Measurements from ENCODE around the gene KCTD13. TPM values are rescaled to one million over a fixed set of nuclear protein-coding genes. Genes with fewer than 3 reads are reported as not detected.
A peak's percentile ranks its signal among the peaks of the same experiment; 100 is the strongest.

The KCTD13 gene
- total RNA-seq, 1 experiment from 2014 or later = 18.3 TPM

GRCh38 chr16:29922326-29922725 is 3.7 kb downstream of the KCTD13 start:
- Histone ChIP-seq H3K23me2 (ENCODE audit: insufficient read length, low read depth, low read length, poor library complexity, severe bottlenecking) (peaks cover 20% of the 10 kb centered on the region), H3K14ac (ENCODE audit: insufficient read depth, low read length) (no peak overlapping the region), H3K9me3 (ENCODE audit: control insufficient read depth, low read depth, low read length) (no peaks in the 10 kb centered on the region), H2BK15ac (ENCODE audit: low read depth, low read length) (no peak overlapping the region), H3K4me1 (ENCODE audit: insufficient read depth, low read length) (peaks cover 7% of the 10 kb centered on the region; the same call in 1 of the 2 replicates), H3K23ac (ENCODE audit: insufficient read length, low read depth, low read length) (no peak overlapping the region), H3K56ac (ENCODE audit: insufficient read length, low read depth, low read length) (no peak overlapping the region), H3T11ph (ENCODE audit: low read length) (no peak overlapping the region), H3K79me1 (ENCODE audit: insufficient read depth, low read depth, low read length, poor library complexity, severe bottlenecking) (no peaks in the 10 kb centered on the region), H3K27ac (ENCODE audit: insufficient read length, low read depth, low read length) (no peak overlapping the region), H4K5ac (ENCODE audit: insufficient read length, low read depth, low read length) (no peak overlapping the region), H4K8ac (replicated peaks; ENCODE audit: insufficient read length, low read depth, low read length) (no peak overlapping the region), H3K27me3 (ENCODE audit: insufficient read depth, low read length) (no peaks in the 10 kb centered on the region), H2BK5ac (ENCODE audit: insufficient read length, low read length) (no peak overlapping the region), H3K4me2 (ENCODE audit: insufficient read depth, insufficient read length, low read length) (no peak overlapping the region), H2BK12ac (ENCODE audit: insufficient read length, low read depth, low read length) (no peak overlapping the region), H3K9ac (ENCODE audit: extremely low read depth, insufficient read length, low read length) (no peak overlapping the region), H2AK5ac (ENCODE audit: insufficient read length, low read length) (no peak overlapping the region), H3K79me2 (ENCODE audit: insufficient read depth, low read length) (no peaks in the 10 kb centered on the region), H4K20me1 (ENCODE audit: control insufficient read depth, insufficient read depth, insufficient read length) (no peaks in the 10 kb centered on the region), H4K91ac (ENCODE audit: insufficient read length, low read depth, low read length) (no peak overlapping the region), H3K4ac (ENCODE audit: low read depth, low read length) (no peak overlapping the region), H2BK20ac (ENCODE audit: low read depth, low read length, poor library complexity, severe bottlenecking) (no peak overlapping the region), H2AFZ (ENCODE audit: low read length) (no peak overlapping the region), H3K18ac (ENCODE audit: insufficient read length, low read depth, low read length) (no peak overlapping the region), H2BK120ac (ENCODE audit: low read depth, low read length, poor library complexity, severe bottlenecking) (no peak overlapping the region)
- Mint-ChIP-seq H3K4me3 (no peak overlapping the region), H3K27me3 (ENCODE audit: low read depth) (no peaks in the 10 kb centered on the region), H3K36me3 (ENCODE audit: insufficient read depth in 1 of 3, low read depth in 3 of 3) (peaks cover 2 to 36% (median 34%) of the 10 kb centered on the region in 3 experiments; a peak in 6 of 7 replicates), H3K9me3 (no peaks in the 10 kb centered on the region), H3K27ac (peak overlapping the region in 1 of 3 experiments; percentile 75; a peak in 1 of 7 replicates), H3K4me1 (peaks cover 17 to 21% of the 10 kb centered on the region in 2 experiments)
- no peak for TF ChIP-seq CTCF (conservative IDR thresholded peaks at IDR 0.05)
- no peak for DNase-seq
- no CpG with 5 or more reads among the region's 2 CpGs for WGBS (ENCODE audit: extremely low coverage, insufficient read length, low lambda C conversion rate)

Data from H9 (cell line).